Common myeloid progenitor, CD34-positive (primary cell): ENCODE data around the gene MSH5.
A peak's percentile ranks its signal among the peaks of the same experiment; 100 is the strongest.

Source experiments
- CTCF ChIA-PET: fragments of 350-600 bp; sonication (Branson Sonifier 250); formaldehyde crosslinking; loops from one replicate; lab custom pipeline; 2021; ENCODE audit warnings: antibody characterized with exemption; lab: Charles Lee
- POLR2A ChIA-PET: fragments of 350-600 bp; sonication (Branson Sonifier 250); formaldehyde crosslinking; loops from one replicate; lab custom pipeline; 2021; ENCODE audit warnings: antibody characterized with exemption; lab: Charles Lee
- DNase-seq, 3 donors: peaks; one replicate each; pipeline versions ENCODE4 v3.0.0 to v3.0.0-alpha.2; 2013
- H3K27ac ChIP-seq, 2 experiments: 1 replicate in 1 of 2; 2 replicates in 1 of 2; pipeline ENCODE4 v1.7.0; 2013; ENCODE audit warnings: inconsistent platforms in 2 of 2, low read length in 2 of 2, mild to moderate bottlenecking in 2 of 2, low read depth in 1 of 2, moderate library complexity in 1 of 2; ENCODE audit not compliant: severe bottlenecking in 2 of 2, insufficient read depth in 1 of 2, poor library complexity in 1 of 2
- H3K27me3 ChIP-seq, 5 experiments: replicated peaks in 2 of 5; 1 replicate in 3 of 5; 2 replicates in 2 of 5; pipeline versions ENCODE4 v1.6.1 to v1.7.0; 2013; ENCODE audit warnings: low read length in 4 of 5, mild to moderate bottlenecking in 2 of 5, moderate library complexity in 2 of 5, inconsistent platforms in 1 of 5; ENCODE audit not compliant: insufficient read depth in 5 of 5, control insufficient read depth in 4 of 5
- H3K36me3 ChIP-seq, 4 experiments: 1 replicate in 2 of 4; 2 replicates in 2 of 4; pipeline versions ENCODE4 v1.6.1 to v1.7.0; 2013; ENCODE audit warnings: low read length in 3 of 4, control low read depth in 1 of 4, mild to moderate bottlenecking in 1 of 4; ENCODE audit not compliant: control insufficient read depth in 4 of 4, insufficient read depth in 4 of 4
- H3K4me1 ChIP-seq, 4 experiments: 1 replicate in 3 of 4; 2 replicates in 1 of 4; pipeline versions ENCODE4 v1.6.1 to v1.7.1; 2013; ENCODE audit warnings: low read length in 3 of 4, mild to moderate bottlenecking in 3 of 4, control low read depth in 1 of 4, inconsistent platforms in 1 of 4, moderate library complexity in 1 of 4; ENCODE audit not compliant: control insufficient read depth in 4 of 4, insufficient read depth in 4 of 4; ENCODE audit errors: control extremely low read depth in 1 of 4
- H3K4me3 ChIP-seq, 7 experiments: 1 replicate in 4 of 7; 2 replicates in 3 of 7; pipeline versions ENCODE4 v1.5.1 to v1.7.0; 2013; ENCODE audit warnings: mild to moderate bottlenecking in 7 of 7, low read length in 6 of 7, moderate library complexity in 6 of 7, inconsistent platforms in 2 of 7, low read depth in 2 of 7, control low read depth in 1 of 7; ENCODE audit not compliant: insufficient read depth in 4 of 7, control insufficient read depth in 1 of 7; ENCODE audit errors: extremely low read depth in 1 of 7
- H3K9me3 ChIP-seq, 5 experiments: 1 replicate in 4 of 5; 2 replicates in 1 of 5; pipeline versions ENCODE4 v1.6.1 to v1.7.1; 2013; ENCODE audit warnings: low read length in 4 of 5, mild to moderate bottlenecking in 2 of 5, inconsistent platforms in 1 of 5, low read depth in 1 of 5, moderate library complexity in 1 of 5; ENCODE audit not compliant: control insufficient read depth in 4 of 5, insufficient read depth in 2 of 5; ENCODE audit errors: control extremely low read depth in 1 of 5
- WGBS: methylation state at CpG from one replicate; pipeline ENCODE4 v1.1.5; 2013; ENCODE audit not compliant: insufficient coverage; 5-methylcytosine and 5-hydroxymethylcytosine counted together

The MSH5 gene

GRCh38 chr6:31781244-31782125 is 41.7 kb downstream of the MSH5 start:
- CTCF ChIA-PET: interaction anchor here (1.6 to 2.6 kb wide), 2 partner anchors 10 to 70 kb away, joined by 3 to 9 read pairs; no protein-coding TSS in a partner anchor
- no peak for DNase-seq
- Histone ChIP-seq H3K36me3 (peaks cover 9 to 74% (median 64%) of the 10 kb centered on the region in 4 experiments), H3K4me3 (no peak overlapping the region), H3K27ac (no peak overlapping the region), H3K4me1 (peaks cover 0 to 17% (median 12%) of the 10 kb centered on the region in 4 experiments), H3K9me3 (no peaks in the 10 kb centered on the region), H3K27me3 (no peaks in the 10 kb centered on the region)
- POLR2A ChIA-PET: no interaction called here
- 96% methylated on average over 20 of the region's 23 CpGs for WGBS

GRCh38 chr6:31782126-31782855 is 42.5 kb downstream of the MSH5 start:
- Histone ChIP-seq H3K36me3 (peaks cover 9 to 76% (median 65%) of the 10 kb centered on the region in 4 experiments), H3K9me3 (no peaks in the 10 kb centered on the region), H3K27ac (no peak overlapping the region), H3K4me3 (no peak overlapping the region), H3K27me3 (no peaks in the 10 kb centered on the region), H3K4me1 (peaks cover 0 to 9% (median 4%) of the 10 kb centered on the region in 4 experiments)
- WGBS: 94% methylated on average over 31 of the region's 32 CpGs
- POLR2A ChIA-PET: no interaction called here
- DNase-seq: no peak
- CTCF ChIA-PET: interaction anchor here (1.0 to 2.6 kb wide), 2 partner anchors 9 to 86 kb away, joined by 3 to 9 read pairs; no protein-coding TSS in a partner anchor

GRCh38 chr6:31784098-31784925 is 44.5 kb downstream of the MSH5 start:
- CTCF ChIA-PET: interaction anchor here (0.8 to 1.7 kb wide), 6 partner anchors 11 to 46 kb away, joined by 3 to 9 read pairs (median 3); partner anchors contain the start of gene LSM2
- Histone ChIP-seq H3K4me1 (no peaks in the 10 kb centered on the region), H3K27me3 (no peaks in the 10 kb centered on the region), H3K4me3 (no peak overlapping the region), H3K36me3 (peaks cover 7 to 70% (median 58%) of the 10 kb centered on the region in 4 experiments), H3K27ac (no peak overlapping the region), H3K9me3 (no peaks in the 10 kb centered on the region)
- WGBS: 97% methylated on average over 12 of the region's 15 CpGs
- POLR2A ChIA-PET: no interaction called here
- DNase-seq: no peak

- CTCF ChIA-PET: interaction anchor here (0.8 to 2.1 kb wide), 7 partner anchors 10 to 54 kb away, joined by 3 to 9 read pairs (median 3); no protein-coding TSS in a partner anchor
These were observed 45.7 kb downstream of the MSH5 start for GRCh38 chr6:31785475-31785874.

GRCh38 chr6:31791324-31792089 is 51.7 kb downstream of the MSH5 start:
- Histone ChIP-seq H3K36me3 (peaks cover 0 to 27% (median 18%) of the 10 kb centered on the region in 4 experiments), H3K4me1 (peaks cover 8 to 49% (median 36%) of the 10 kb centered on the region in 4 experiments), H3K27ac (no peak overlapping the region), H3K27me3 (no peaks in the 10 kb centered on the region), H3K9me3 (no peaks in the 10 kb centered on the region), H3K4me3 (no peak overlapping the region)
- POLR2A ChIA-PET: interaction anchor here (0.5 to 1.3 kb wide), 7 partner anchors 16 to 1871 kb away, joined by 3 to 5 read pairs (median 3); partner anchors contain the start of genes HSPA1B and LSM2
- CTCF ChIA-PET: interaction anchor here (0.7 to 3.8 kb wide), 15 partner anchors 8 to 250 kb away, joined by 3 to 18 read pairs (median 5); partner anchors contain the start of genes HSPA1B and LSM2
- DNase-seq: peak in 2 of 3 donors; percentile 65 to 72
- 68% methylated on average over 7 of the region's 12 CpGs for WGBS

More at GRCh38 chr6:31785475-31785874, 45.7 kb downstream of the MSH5 start:
- Histone ChIP-seq H3K4me1 (no peaks in the 10 kb centered on the region), H3K36me3 (peaks cover 7 to 61% (median 50%) of the 10 kb centered on the region in 4 experiments), H3K4me3 (no peak overlapping the region), H3K27me3 (no peaks in the 10 kb centered on the region), H3K9me3 (no peaks in the 10 kb centered on the region), H3K27ac (no peak overlapping the region)
- DNase-seq: no peak
- WGBS: 93% methylated on average over 5 of the region's 11 CpGs
- POLR2A ChIA-PET: no interaction called here

- H3K4me3 ChIP-seq: peak overlapping the region in 2 of 7 experiments; percentile 4 to 49
These were observed 52.2 kb downstream of the MSH5 start for GRCh38 chr6:31792090-31792374.

More at GRCh38 chr6:31792090-31792374, 52.2 kb downstream of the MSH5 start:
- ChIA-PET CTCF (interaction anchor here (0.7 to 3.8 kb wide), 6 partner anchors 11 to 251 kb away, joined by 3 to 18 read pairs (median 6); partner anchors contain the start of gene LSM2), POLR2A (interaction anchor here (1.3 kb wide), 1 partner anchor 15 kb away, joined by 3 read pairs; the partner anchor contains the start of gene LSM2)
- peaks cover 0 to 31% (median 18%) of the 10 kb centered on the region in 4 experiments for H3K36me3 ChIP-seq
- no peaks in the 10 kb centered on the region for H3K27me3 ChIP-seq
- DNase-seq: no peak
- H3K4me1 ChIP-seq: peaks cover 8 to 54% (median 37%) of the 10 kb centered on the region in 4 experiments
- no CpG with 5 or more reads among the region's 3 CpGs for WGBS
- H3K27ac ChIP-seq: no peak overlapping the region
- no peaks in the 10 kb centered on the region for H3K9me3 ChIP-seq
